NCI-H1417 (cell line): ENCODE results near the gene ARL1.
"Not testable (repeated sequence)": the region's sequence is repeated elsewhere in the genome, so short reads cannot be mapped to it uniquely, and the experiment has no call there.

Experiments
- DNase-seq, 3 experiments: peaks; one replicate each; lab custom pipeline; 2025; lab: John Stamatoyannopoulos, UW

ARL1 gene

GRCh38 chr12:101407436-101408345 is at the start of gene ARL1:
TSS of gene ARL1 (minus strand) at chr12:101407772. CDS start at chr12:101407645, 127 bp downstream.
- peak; percentile 91 to 99 (median 97) for DNase-seq

GRCh38 chr12:101455685-101456084 is 48.1 kb upstream of the ARL1 start:
- DNase-seq = no peak

- DNase-seq = no peak
These were observed 34.1 kb upstream of the ARL1 start for GRCh38 chr12:101441461-101442224.

- DNase-seq = no peak
These were observed 31.7 kb upstream of the ARL1 start for GRCh38 chr12:101439236-101439635.

- no peak for DNase-seq
These were observed 28.6 kb upstream of the ARL1 start for GRCh38 chr12:101436136-101436535.

- DNase-seq = no peak
These were observed 22.9 kb upstream of the ARL1 start for GRCh38 chr12:101430456-101430855.

GRCh38 chr12:101424620-101425019 is 17.0 kb upstream of the ARL1 start:
- no peak for DNase-seq

GRCh38 chr12:101422066-101422465 is 14.5 kb upstream of the ARL1 start:
- not testable (repeated sequence) for DNase-seq

GRCh38 chr12:101415228-101415627 is 7.7 kb upstream of the ARL1 start:
- DNase-seq = no peak

- DNase-seq = peak; percentile 73 to 89 (median 86)
These were observed 7.1 kb upstream of the ARL1 start for GRCh38 chr12:101414533-101415119.

- not testable (repeated sequence) for DNase-seq
These were observed 2.6 kb upstream of the ARL1 start for GRCh38 chr12:101410169-101410568.

GRCh38 chr12:101407049-101407435 is 530 bp downstream of the ARL1 start:
- peak in 2 of 3 experiments; percentile 68 to 81 for DNase-seq

GRCh38 chr12:101391181-101391580 is 16.4 kb downstream of the ARL1 start:
- not testable (repeated sequence) for DNase-seq

GRCh38 chr12:101379149-101379548 is 28.4 kb downstream of the ARL1 start:
- no peak for DNase-seq

GRCh38 chr12:101375573-101375972 is 32.0 kb downstream of the ARL1 start:
- no peak for DNase-seq

GRCh38 chr12:101372431-101372830 is 35.1 kb downstream of the ARL1 start:
- no peak for DNase-seq

- no peak for DNase-seq
These were observed 39.6 kb downstream of the ARL1 start for GRCh38 chr12:101368016-101368415.

- DNase-seq = no peak
These were observed 46.1 kb downstream of the ARL1 start for GRCh38 chr12:101361455-101361854.

- no peak for DNase-seq
These were observed 50.8 kb downstream of the ARL1 start for GRCh38 chr12:101356794-101357193.

GRCh38 chr12:101351682-101352081 is 55.9 kb downstream of the ARL1 start:
- DNase-seq = no peak

- DNase-seq = no peak
These were observed 63.7 kb downstream of the ARL1 start for GRCh38 chr12:101343893-101344292.
